ENCODE data around the gene SOX4. TPM values are rescaled to one million over a fixed set of nuclear protein-coding genes. Genes with fewer than 3 reads are reported as not detected.
A peak's percentile ranks its signal among the peaks of the same experiment; 100 is the strongest.
"Not testable (repeated sequence)": the region's sequence is repeated elsewhere in the genome, so short reads cannot be mapped to it uniquely, and the experiment has no call there.

Gene SOX4
- 12.2 TPM for polyA plus RNA-seq (2013, experiment 1 of 2; ENCODE audit: insufficient read length)
- polyA plus RNA-seq (2013, experiment 2 of 2; ENCODE audit: insufficient read length): 19.0 TPM

DNA sequence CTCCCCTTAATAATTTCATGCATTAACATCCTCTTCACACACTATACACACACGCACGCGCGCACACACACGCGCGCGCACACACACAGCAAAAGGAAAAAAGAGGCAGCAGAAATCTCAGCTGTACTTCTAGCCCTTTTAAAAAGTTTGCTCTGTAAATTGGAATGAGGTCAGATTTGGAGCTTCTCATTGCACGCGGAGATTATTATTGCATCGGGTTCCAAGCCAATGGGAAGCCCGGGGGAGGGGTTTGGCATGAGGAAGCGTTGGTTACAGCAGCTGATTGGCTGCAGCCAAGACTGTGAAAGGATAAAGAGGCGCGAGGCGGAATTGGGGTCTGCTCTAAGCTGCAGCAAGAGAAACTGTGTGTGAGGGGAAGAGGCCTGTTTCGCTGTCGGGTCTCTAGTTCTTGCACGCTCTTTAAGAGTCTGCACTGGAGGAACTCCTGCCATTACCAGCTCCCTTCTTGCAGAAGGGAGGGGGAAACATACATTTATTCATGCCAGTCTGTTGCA is at the start of gene SOX4:
Gene SOX4, plus strand, starts transcription at position 340 of the 515 bp plus-strand sequence. CDS start 784 bp downstream, outside the sequence.
- DNase-seq: peak; percentile 98

DNA sequence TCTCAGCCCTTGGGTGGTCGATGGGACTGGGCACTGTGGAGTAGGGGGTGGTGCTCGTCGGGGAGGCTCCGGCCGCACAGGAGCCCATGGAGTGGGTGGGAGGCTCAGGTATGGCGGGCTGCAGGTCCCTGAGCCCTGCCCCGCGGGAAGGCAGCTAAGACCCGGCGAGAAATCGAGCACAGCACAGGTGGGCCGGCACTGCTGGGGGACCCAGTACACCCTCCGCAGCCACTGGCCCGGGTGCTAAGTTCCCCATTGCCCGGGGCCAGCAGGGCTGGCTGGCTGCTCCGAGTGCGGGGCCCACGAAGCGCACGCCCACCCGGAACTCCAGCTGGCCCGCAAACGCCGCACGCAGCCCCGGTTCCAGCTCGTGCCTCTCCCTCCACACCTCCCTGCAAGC is 41.3 kb upstream of the SOX4 start:
- DNase-seq: not testable (repeated sequence)

DNA sequence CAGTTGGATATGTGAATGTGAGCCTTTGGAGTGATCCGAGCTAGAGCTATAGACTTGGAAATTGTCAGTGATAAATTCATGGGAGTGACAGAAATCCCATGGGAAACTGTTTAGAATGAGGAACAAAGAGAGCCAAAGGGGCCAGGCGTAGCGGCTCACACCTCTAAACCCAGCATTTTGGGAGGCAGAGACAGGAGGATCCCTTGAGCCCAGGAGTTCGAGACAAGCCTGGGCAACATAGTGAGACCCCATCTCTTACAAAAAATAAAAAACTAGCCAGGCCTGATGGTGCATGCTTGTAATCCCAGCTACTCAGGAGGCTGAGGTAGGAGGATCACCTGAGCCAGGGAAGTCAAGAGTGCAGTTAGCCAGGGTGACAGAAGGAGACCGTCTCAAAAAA is 39.3 kb upstream of the SOX4 start:
- no peak for DNase-seq

GRCh38 chr6:21555197-21555596 is 38.4 kb upstream of the SOX4 start:
- no peak for DNase-seq

DNA sequence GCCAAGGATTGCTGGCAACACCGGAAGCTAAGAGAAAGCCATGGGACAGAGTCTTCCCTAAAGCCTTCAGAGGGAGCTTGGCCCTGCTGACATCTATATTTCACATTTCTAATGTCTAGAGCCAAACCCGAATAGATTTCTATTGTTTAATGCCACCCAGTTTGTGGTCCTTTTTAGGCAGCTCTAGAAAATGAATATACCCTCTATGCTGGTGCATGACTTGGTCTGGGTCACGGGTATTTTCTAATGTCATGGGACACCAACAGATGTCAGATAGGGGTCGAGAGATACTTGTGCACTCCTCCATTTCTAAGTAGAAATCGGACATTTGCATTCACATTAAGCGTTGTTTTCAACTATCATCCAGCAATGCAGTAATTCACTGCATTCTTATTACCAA is 37.0 kb upstream of the SOX4 start:
- DNase-seq: no peak

- DNase-seq: no peak
Measured at GRCh38 chr6:21556968-21557721, 36.4 kb upstream of the SOX4 start.

DNA sequence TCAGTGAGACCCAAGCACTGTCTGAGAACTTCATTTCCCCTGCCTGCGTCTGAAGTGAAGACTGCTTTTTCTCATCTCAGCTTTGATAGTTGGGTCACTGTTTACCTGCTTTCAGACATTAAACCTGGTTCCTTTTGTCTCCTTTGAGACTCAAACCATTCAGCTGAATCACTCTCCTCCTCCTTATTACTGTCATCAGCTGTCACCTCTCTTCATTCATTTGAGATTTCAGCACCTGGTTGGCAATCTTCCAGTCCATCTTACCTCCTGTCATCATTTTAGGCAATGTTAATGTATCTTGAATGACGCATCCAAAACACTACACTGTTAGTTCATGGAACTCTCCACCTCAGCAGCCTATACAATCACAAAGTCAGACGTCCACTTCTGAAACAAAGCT is 34.3 kb upstream of the SOX4 start:
- no peak for DNase-seq

DNA sequence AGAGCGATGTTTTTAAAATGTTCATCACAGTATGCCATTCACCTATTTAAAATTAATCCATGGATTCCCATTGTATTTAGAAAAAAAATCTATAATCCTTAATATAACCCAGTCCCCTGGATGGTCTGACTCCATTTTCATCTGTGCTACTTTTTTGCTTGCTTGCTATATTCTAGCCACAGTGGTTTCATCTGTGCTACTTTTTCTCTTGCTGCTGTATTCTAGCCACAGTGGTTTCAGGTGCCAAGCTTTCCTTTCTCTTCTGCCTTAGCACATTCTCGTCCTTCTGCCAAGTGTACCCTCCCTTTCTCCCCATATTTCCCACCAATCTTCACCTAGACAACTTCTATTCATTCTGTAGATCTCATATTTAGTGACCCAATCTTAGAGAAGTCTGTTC is 33.3 kb upstream of the SOX4 start:
- DNase-seq: no peak

DNA sequence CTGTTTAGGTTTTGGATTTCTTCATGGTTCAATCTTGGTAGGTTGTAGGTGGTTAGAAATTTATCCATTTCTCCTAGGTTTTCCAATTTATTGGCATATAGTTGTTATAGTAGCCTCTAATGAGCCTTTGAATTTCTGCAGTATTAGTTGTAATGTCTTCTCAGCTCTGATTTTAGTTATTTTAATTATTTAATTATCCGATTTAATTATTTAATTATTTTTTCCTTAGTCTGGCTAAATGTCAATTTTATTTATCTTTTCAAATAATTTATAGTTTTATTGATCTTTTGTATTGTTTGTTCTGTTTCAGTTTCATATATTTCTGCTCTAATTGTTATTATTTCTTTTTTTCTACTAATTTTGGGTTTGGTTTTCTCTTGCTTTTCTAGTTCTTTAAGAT is 28.1 kb upstream of the SOX4 start:
- DNase-seq: no peak

- no peak for DNase-seq
Measured at GRCh38 chr6:21578523-21578922, 15.0 kb upstream of the SOX4 start.

GRCh38 chr6:21582651-21583050 is 10.9 kb upstream of the SOX4 start:
- DNase-seq: no peak

GRCh38 chr6:21586300-21586699 is 7.3 kb upstream of the SOX4 start:
- no peak for DNase-seq

GRCh38 chr6:21586740-21587178 is 6.8 kb upstream of the SOX4 start:
- no peak for DNase-seq

GRCh38 chr6:21587179-21587960 is 6.2 kb upstream of the SOX4 start:
- peak; percentile 61 for DNase-seq

- peak; percentile 54 for DNase-seq
Measured at GRCh38 chr6:21587961-21588480, 5.5 kb upstream of the SOX4 start.

- peak; percentile 81 for DNase-seq
Measured at GRCh38 chr6:21588481-21589351, 4.8 kb upstream of the SOX4 start.

GRCh38 chr6:21589352-21590345 is 3.9 kb upstream of the SOX4 start:
- peak; percentile 78 for DNase-seq

DNA sequence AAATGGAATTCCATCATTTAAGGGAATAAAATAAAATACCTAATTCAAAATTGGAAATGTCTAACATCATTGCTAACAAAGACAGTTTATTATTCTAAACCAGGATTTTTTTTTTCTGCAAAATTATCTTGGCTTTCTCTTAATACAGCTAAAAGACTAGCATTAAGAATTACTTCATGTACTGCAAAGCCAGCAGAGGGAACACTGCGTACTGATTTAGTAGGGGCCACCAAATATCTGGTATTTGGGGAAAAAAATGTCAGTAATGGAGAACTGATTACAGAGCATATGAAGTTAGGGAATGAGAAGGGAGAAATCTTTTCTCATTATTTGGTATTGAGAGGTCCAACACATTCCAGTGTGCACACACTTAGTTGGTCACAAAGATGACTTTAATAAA is 3.2 kb upstream of the SOX4 start:
- DNase-seq: no peak

DNA sequence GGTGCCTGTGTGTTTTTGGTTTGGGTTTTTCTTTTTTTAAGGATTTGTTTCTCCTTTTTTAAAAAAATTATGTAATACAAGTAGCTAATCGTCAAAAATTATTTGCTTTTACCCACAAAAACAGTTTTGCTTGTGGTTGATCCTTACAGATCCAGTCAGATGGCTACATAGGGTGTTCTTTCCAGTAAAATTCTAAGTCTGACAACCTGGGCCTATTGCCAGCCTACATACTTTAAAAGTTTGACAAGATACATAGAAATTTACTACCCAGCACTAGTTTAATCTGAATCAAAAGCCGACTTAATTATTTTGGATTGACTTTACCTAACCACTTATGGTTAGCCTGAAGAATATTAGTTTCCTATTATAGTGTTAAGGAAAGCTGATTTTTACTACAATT is 2.1 kb upstream of the SOX4 start:
- DNase-seq: no peak

GRCh38 chr6:21592953-21593352 is 598 bp upstream of the SOX4 start:
- DNase-seq: no peak

- peak; percentile 68 for DNase-seq
Measured at GRCh38 chr6:21593927-21594415, 420 bp downstream of the SOX4 start.
